Placental pericyte (primary cell): Measurements from ENCODE around the gene KHNYN. TPM values are rescaled to one million over a fixed set of nuclear protein-coding genes. Genes with fewer than 3 reads are reported as not detected.

Experiments
- total RNA-seq: library from RNA; depleted of rRNA; stranded (reverse); fragments of >200 nt; gene quantifications from 2 replicates; pipeline ENCODE4 v1.2.3, GENCODE V29; 2012

Gene KHNYN
- total RNA-seq, result 68.7 and 71.7 TPM in 2 replicates

GRCh38 chr14:24429395-24430142 is at the start of gene KHNYN, which contains the start of gene CBLN3:
Gene KHNYN, plus strand, starts transcription at chr14:24429954. Its CDS starts 777 bp downstream, at chr14:24430731.
Gene CBLN3, minus strand, starts transcription at chr14:24429668. Its CDS starts 614 bp downstream, at chr14:24429054.

GRCh38 chr14:24398653-24399446 is 30.9 kb upstream of the KHNYN start, which contains the start of gene NYNRIN:
Gene NYNRIN, plus strand, starts transcription at chr14:24399003. Its CDS starts 244 bp downstream, at chr14:24399247.

GRCh38 chr14:24442240-24443052 is 12.7 kb downstream of the KHNYN start, which contains the start of gene SDR39U1:
Gene SDR39U1, minus strand, starts transcription at chr14:24442776. Its CDS starts 7 bp downstream, at chr14:24442769.

Other genes starting within 250 kb of the KHNYN start
- gene IPO4, start 241.1 kb upstream of the KHNYN start, total RNA-seq, result 45.1 and 87.8 TPM in 2 replicates
- 89.9 and 103 TPM in 2 replicates for gene TM9SF1, start 234.5 kb upstream of the KHNYN start, total RNA-seq
- 0.14 and 0.22 TPM in 2 replicates for gene TSSK4, start 224.3 kb upstream of the KHNYN start, total RNA-seq
- 21.9 and 50.8 TPM in 2 replicates for gene CHMP4A, start 216.5 kb upstream of the KHNYN start, total RNA-seq
- gene MDP1, start 213.9 kb upstream of the KHNYN start, total RNA-seq, result 9.9 and 11.6 TPM in 2 replicates
- gene NEDD8, start 197.6 kb upstream of the KHNYN start, total RNA-seq, result 86.8 and 89.3 TPM in 2 replicates
- gene GMPR2, start 197.0 kb upstream of the KHNYN start, total RNA-seq, result 78.6 and 87.8 TPM in 2 replicates
- 46.6 and 73.7 TPM in 2 replicates for gene TINF2, start 187.3 kb upstream of the KHNYN start, total RNA-seq
- 1.5 and 3.4 TPM in 2 replicates for gene TGM1, start 166.8 kb upstream of the KHNYN start, total RNA-seq
- 37.9 and 45.2 TPM in 2 replicates for gene RABGGTA, start 158.4 kb upstream of the KHNYN start, total RNA-seq
- gene DHRS1, start 130.2 kb upstream of the KHNYN start, total RNA-seq, result 12.7 and 23.0 TPM in 2 replicates
- gene NOP9, start 130.1 kb upstream of the KHNYN start, total RNA-seq, result 15.5 and 39.7 TPM in 2 replicates
- 0.22 and 1.0 TPM in 2 replicates for gene CIDEB, start 122.0 kb upstream of the KHNYN start, total RNA-seq
- gene LTB4R2, start 119.8 kb upstream of the KHNYN start, total RNA-seq, result 5.6 and 7.7 TPM in 2 replicates
- gene LTB4R, start 118.5 kb upstream of the KHNYN start, total RNA-seq, result 0.88 and 1.0 TPM in 2 replicates
- 0.66 and 3.1 TPM in 2 replicates for gene ADCY4, start 94.9 kb upstream of the KHNYN start, total RNA-seq
- gene RIPK3, start 90.0 kb upstream of the KHNYN start, total RNA-seq, result not detected in 2 replicates
- 35.7 and 57.7 TPM in 2 replicates for gene NFATC4, start 61.8 kb upstream of the KHNYN start, total RNA-seq
- gene NYNRIN, start 31.0 kb upstream of the KHNYN start, total RNA-seq, result 1.6 and 4.2 TPM in 2 replicates
- 1.3 and 5.0 TPM in 2 replicates for gene CBLN3, start 286 bp upstream of the KHNYN start, total RNA-seq
- gene SDR39U1, start 12.8 kb downstream of the KHNYN start, total RNA-seq, result 14.5 and 19.7 TPM in 2 replicates
- not detected in 2 replicates for gene CMA1, start 78.3 kb downstream of the KHNYN start, total RNA-seq
- not detected in 2 replicates for gene CTSG, start 146.3 kb downstream of the KHNYN start, total RNA-seq
- gene GZMH, start 179.7 kb downstream of the KHNYN start, total RNA-seq, result not detected in 2 replicates
- not detected in 2 replicates for gene GZMB, start 204.2 kb downstream of the KHNYN start, total RNA-seq